ENCODE data around the gene TRIO.

DNA sequence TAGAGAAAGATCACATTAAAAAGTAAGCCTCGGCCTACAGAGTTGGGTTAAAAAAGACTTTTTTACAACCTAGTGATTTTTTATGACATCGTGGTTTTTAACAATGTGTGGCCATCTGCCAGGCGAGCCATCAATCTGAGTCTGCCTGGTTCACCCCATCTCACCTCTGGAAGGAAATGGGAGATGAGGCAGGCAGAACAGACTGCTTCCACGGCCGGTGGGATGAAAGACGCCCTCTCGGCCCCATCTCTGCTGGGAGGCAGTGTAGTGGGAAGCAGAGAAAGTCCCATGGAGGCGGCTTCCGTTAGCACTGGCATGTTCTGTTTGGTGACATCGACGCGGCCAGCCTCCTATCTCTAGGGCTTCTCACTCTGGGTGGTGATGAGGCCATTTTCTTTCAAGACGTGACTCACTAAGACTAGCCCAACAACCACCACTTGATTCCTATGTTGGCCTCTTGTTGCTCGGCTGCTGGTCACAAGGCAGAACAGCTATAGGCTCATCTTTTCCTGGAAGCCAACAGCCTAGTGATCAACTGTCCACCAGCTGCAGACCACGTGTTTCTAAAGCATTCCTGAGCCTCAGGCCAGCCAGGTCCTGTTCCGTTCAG, 306.0 kb downstream of the TRIO start:
- TF ChIP-seq, protein P1, sequence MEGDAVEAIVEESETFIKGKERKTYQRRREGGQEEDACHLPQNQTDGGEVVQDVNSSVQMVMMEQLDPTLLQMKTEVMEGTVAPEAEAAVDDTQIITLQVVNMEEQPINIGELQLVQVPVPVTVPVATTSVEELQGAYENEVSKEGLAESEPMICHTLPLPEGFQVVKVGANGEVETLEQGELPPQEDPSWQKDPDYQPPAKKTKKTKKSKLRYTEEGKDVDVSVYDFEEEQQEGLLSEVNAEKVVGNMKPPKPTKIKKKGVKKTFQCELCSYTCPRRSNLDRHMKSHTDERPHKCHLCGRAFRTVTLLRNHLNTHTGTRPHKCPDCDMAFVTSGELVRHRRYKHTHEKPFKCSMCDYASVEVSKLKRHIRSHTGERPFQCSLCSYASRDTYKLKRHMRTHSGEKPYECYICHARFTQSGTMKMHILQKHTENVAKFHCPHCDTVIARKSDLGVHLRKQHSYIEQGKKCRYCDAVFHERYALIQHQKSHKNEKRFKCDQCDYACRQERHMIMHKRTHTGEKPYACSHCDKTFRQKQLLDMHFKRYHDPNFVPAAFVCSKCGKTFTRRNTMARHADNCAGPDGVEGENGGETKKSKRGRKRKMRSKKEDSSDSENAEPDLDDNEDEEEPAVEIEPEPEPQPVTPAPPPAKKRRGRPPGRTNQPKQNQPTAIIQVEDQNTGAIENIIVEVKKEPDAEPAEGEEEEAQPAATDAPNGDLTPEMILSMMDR (IDR thresholded peaks at IDR 0.05; ENCODE audit: low read depth, low read length, poor library complexity, severe bottlenecking), result no peak
- TF ChIP-seq EZH2phosphoT487 (IDR thresholded peaks at IDR 0.05; ENCODE audit: borderline replicate concordance, low read length), result no peak
